ENCODE results near the gene TMC7. TPM values are rescaled to one million over a fixed set of nuclear protein-coding genes. Genes with fewer than 3 reads are reported as not detected.

The TMC7 gene
- total and polyA plus RNA-seq, 7 donors = 0.16 to 3.1 (median 0.46) TPM

DNA sequence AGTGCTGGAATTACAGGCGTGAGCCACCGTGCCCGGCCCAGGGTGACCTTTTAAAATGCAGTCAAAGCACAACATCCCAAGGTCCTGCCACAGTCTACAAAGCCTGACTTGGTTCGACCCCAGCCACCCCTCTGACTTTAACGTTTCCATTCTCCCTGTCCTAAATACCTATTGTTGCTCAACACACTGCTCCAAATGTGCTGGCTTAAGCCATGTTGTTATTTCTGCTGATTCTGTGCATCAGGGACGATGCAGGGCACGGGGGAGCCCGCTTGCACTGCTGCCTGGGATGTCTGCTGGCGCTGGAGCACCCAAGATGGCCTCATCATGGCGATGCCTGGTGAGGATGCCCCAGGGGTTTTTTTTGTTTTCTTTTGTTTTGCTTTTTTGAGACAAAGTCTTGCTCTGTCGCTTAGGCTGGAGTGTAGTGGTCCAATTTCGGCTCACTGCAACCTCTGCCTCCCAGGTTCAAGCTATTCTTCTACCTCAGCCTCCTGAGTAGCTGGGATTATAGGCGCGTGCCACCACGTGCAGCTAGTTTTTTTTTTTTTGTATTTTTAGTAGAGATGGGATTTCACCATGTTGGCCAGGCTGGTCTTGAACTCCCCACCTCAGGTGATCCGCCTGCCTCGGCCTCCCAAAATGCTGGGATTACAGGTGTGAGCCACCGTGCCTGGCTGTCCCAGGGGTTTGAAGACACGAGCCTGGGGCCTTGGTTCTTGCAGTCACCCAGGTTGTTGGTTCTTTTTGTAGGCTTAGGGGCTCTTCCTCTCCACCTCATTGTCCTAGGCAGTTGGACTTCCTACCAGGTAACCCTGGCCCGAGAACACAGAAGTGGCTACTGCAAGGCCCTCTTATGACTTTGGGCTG, 22.9 kb downstream of the TMC7 start:
- TF ChIP-seq EP300 (IDR thresholded peaks at IDR 0.05) = no peak
- TF ChIP-seq, protein P1, sequence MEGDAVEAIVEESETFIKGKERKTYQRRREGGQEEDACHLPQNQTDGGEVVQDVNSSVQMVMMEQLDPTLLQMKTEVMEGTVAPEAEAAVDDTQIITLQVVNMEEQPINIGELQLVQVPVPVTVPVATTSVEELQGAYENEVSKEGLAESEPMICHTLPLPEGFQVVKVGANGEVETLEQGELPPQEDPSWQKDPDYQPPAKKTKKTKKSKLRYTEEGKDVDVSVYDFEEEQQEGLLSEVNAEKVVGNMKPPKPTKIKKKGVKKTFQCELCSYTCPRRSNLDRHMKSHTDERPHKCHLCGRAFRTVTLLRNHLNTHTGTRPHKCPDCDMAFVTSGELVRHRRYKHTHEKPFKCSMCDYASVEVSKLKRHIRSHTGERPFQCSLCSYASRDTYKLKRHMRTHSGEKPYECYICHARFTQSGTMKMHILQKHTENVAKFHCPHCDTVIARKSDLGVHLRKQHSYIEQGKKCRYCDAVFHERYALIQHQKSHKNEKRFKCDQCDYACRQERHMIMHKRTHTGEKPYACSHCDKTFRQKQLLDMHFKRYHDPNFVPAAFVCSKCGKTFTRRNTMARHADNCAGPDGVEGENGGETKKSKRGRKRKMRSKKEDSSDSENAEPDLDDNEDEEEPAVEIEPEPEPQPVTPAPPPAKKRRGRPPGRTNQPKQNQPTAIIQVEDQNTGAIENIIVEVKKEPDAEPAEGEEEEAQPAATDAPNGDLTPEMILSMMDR (IDR thresholded peaks at IDR 0.05) = no peak
- no peak for TF ChIP-seq POLR2A (IDR thresholded peaks at IDR 0.05)
- TF ChIP-seq POLR2AphosphoS5 (IDR thresholded peaks at IDR 0.05) = no peak
- 92 to 95% methylated on average over 20 of the region's 20 CpGs for WGBS, 2 donors
- DNase-seq = no peak

DNA sequence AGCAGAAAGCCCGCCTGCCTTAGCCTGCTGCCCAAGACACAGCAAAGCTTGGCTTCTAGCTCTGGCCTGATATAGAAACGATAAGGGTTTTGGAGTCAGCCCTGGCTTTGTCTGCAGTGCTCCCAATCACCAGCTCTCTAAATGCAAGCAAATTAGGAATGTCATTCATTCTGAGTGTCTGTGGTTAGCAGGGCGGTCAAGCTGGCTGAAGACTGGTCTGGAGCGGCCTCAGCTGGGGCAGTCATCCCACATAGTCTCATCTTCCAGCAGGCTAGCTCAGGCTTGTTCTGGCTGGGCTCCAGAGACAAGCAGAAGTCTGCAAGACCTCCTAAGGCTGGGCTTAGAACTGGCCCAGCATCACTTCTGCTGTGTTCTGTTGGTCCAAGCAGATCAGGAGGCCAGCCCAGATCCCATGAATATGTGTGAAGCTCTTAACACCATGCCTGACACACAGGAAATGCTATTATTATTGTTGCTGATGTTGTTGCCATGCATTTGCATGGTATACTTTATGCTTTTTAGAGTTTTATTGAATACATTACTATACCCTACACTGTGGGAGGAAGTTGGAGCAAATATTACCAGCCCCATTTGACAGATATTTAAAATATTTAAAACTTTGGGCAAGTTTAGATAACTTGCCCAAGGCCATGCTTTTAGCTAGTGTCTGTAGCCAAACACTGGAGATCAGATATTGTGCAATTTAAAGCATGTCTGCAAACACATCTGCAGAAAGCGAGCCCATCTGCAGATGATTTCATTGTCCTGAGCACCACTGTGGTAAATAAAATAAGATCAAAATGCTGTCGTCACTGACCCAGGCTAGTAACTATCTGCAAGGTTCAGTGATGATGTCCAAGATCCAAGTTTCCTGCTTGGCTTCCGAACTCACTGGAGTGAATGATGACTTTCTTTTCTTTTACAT, 24.8 kb downstream of the TMC7 start:
- H3K9me3 ChIP-seq = peaks cover 0 to 7% (median 1%) of the 10 kb centered on the region in 4 donors
- TF ChIP-seq POLR2A (IDR thresholded peaks at IDR 0.05) (no peak), POLR2AphosphoS5 (IDR thresholded peaks at IDR 0.05) (no peak), EP300 (IDR thresholded peaks at IDR 0.05) (no peak)
- TF ChIP-seq, protein P1 (IDR thresholded peaks at IDR 0.05) = no peak
- H3K27me3 ChIP-seq = no peaks in the 10 kb centered on the region
- no peaks in the 10 kb centered on the region for H3K4me1 ChIP-seq
- H3K4me3 ChIP-seq = no peak overlapping the region
- intact Hi-C loops (cut with DNase I) = no loop called here
- DNase-seq = no peak
- no peak overlapping the region for H3K27ac ChIP-seq
- no peaks in the 10 kb centered on the region for H3K36me3 ChIP-seq
- WGBS, 2 donors = 90 to 93% methylated on average over 7 of the region's 7 CpGs

More for the DNA sequence above, 22.9 kb downstream of the TMC7 start:
- H3K9me3 ChIP-seq = peaks cover 0 to 7% (median 1%) of the 10 kb centered on the region in 4 donors
- no peaks in the 10 kb centered on the region for H3K4me1 ChIP-seq
- H3K27me3 ChIP-seq = no peaks in the 10 kb centered on the region
- no peak overlapping the region for H3K27ac ChIP-seq
- H3K36me3 ChIP-seq = no peaks in the 10 kb centered on the region
- intact Hi-C loops (cut with DNase I) = no loop called here
- H3K4me3 ChIP-seq = no peak overlapping the region

DNA sequence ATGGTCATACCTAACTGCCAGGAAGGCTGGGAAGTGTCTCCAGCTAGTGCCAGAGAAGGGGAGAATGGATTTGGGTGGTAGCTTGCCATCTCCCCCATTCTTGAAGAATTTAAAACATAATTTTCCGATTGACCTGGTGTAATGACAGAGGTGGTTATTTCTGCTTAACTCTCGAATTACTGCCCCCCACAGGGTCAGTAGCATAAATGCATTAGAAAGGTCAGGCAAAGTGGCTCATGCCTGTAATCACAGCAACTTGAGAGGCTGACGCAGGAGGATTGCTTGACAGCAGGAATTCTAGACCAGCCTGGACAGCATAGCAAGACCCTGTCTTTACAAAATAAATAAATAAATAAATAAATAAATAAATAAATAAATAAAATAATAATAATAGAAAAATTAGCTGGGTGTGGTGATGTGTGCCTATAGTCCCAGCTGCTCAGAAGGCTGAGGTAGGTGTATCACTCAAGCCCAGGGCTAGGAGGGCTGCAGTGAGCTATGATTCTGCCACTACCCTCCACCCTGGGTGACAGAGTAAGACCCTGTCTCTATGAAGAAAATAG, 27.5 kb downstream of the TMC7 start:
- intact Hi-C loops (cut with DNase I) = no loop called here
- Histone ChIP-seq H3K9me3 (peaks cover 0 to 7% (median 1%) of the 10 kb centered on the region in 4 donors), H3K4me1 (no peaks in the 10 kb centered on the region), H3K4me3 (no peak overlapping the region), H3K36me3 (no peaks in the 10 kb centered on the region), H3K27me3 (no peaks in the 10 kb centered on the region), H3K27ac (no peak overlapping the region)
- WGBS, 2 donors = 85 to 90% methylated on average over 3 of the region's 3 CpGs
- no peak for DNase-seq
- TF ChIP-seq, protein P1 (IDR thresholded peaks at IDR 0.05) = no peak
- no peak for TF ChIP-seq POLR2AphosphoS5 (IDR thresholded peaks at IDR 0.05)

DNA sequence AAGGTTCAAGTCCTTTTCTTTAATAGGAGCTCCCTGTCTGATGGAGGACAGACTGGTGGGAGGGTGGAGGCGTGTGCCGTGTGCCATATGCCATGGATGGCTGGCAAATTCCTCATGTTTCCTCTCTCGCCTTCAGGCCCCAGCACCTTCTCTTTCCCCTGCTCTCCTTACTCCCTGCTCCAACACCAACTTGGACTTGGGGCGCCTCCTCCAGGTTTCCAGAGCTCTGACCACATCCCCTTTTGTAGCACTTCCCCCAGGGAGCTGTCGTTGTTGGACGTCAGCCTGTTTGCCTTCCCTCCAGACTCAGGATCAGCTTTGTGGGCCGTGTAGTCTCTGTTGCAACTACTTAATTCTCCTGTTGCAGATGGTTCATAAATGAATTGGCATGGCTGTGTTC, 30.7 kb downstream of the TMC7 start:
- WGBS, 2 donors = 63 to 67% methylated on average over 7 of the region's 7 CpGs
- no peak for TF ChIP-seq POLR2A (IDR thresholded peaks at IDR 0.05)
- TF ChIP-seq POLR2AphosphoS5 (IDR thresholded peaks at IDR 0.05) = no peak
- TF ChIP-seq, protein P1 (IDR thresholded peaks at IDR 0.05) = no peak
- TF ChIP-seq EP300 (IDR thresholded peaks at IDR 0.05) = no peak
- intact Hi-C loops (cut with DNase I) = no loop called here
- DNase-seq = no peak
- no peaks in the 10 kb centered on the region for H3K36me3 ChIP-seq
- H3K27ac ChIP-seq = no peak overlapping the region
- H3K27me3 ChIP-seq = no peaks in the 10 kb centered on the region
- H3K4me3 ChIP-seq = no peak overlapping the region
- H3K4me1 ChIP-seq = no peaks in the 10 kb centered on the region
- H3K9me3 ChIP-seq = peaks cover 0 to 7% (median 1%) of the 10 kb centered on the region in 4 donors
